ENCODE measurements around the gene MTA1.

The MTA1 gene

DNA sequence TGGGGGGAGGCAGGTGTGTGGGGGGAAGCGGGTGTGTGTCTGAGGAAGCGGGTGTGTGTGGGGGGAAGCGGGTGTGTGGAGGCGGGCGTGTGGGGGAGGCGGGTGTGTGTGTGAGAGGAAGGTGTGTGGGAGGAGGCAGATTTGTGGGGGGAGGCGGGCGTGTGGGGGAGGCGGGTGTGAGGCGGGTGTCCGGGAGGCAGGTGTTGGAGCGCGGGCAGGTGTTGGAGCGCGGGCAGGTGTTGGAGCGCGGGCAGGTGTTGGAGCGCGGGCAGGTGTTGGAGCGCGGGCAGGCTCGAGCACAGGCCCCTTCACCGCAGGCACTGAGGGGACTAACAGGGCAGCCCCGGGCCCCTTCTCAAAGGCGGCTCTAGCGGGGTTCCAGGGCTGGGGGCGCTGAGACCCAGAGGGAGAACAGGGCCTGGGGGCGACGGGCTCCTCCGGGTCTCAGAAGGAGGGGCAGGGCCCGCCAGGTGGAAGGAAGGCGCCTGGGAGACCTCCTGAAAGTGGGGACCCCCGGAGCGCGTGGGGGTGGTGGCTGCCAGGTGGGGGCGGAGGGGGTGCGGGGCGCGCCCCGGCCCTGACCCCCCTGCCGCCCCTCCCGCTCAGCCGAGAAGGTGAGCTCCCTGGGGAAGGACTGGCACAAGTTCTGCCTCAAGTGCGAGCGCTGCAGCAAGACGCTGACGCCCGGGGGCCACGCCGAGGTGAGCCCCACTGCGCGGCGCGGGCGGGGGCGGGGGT is 58.2 kb downstream of the MTA1 start:
- TF ChIP-seq SIN3A (IDR thresholded peaks at IDR 0.05; ENCODE audit: borderline replicate concordance, insufficient read depth, low read length) (no peak), FOXP2 (optimal IDR thresholded peaks at IDR 0.05; ENCODE audit: borderline replicate concordance, extremely low read depth, extremely low read length, insufficient read depth) (no peak), POLR2AphosphoS5 (IDR thresholded peaks at IDR 0.05; ENCODE audit: low read depth, low read length) (no peak), TAF1 (IDR thresholded peaks at IDR 0.05; ENCODE audit: borderline replicate concordance, insufficient read depth, low read length) (no peak)
- TF ChIP-seq, protein P1, sequence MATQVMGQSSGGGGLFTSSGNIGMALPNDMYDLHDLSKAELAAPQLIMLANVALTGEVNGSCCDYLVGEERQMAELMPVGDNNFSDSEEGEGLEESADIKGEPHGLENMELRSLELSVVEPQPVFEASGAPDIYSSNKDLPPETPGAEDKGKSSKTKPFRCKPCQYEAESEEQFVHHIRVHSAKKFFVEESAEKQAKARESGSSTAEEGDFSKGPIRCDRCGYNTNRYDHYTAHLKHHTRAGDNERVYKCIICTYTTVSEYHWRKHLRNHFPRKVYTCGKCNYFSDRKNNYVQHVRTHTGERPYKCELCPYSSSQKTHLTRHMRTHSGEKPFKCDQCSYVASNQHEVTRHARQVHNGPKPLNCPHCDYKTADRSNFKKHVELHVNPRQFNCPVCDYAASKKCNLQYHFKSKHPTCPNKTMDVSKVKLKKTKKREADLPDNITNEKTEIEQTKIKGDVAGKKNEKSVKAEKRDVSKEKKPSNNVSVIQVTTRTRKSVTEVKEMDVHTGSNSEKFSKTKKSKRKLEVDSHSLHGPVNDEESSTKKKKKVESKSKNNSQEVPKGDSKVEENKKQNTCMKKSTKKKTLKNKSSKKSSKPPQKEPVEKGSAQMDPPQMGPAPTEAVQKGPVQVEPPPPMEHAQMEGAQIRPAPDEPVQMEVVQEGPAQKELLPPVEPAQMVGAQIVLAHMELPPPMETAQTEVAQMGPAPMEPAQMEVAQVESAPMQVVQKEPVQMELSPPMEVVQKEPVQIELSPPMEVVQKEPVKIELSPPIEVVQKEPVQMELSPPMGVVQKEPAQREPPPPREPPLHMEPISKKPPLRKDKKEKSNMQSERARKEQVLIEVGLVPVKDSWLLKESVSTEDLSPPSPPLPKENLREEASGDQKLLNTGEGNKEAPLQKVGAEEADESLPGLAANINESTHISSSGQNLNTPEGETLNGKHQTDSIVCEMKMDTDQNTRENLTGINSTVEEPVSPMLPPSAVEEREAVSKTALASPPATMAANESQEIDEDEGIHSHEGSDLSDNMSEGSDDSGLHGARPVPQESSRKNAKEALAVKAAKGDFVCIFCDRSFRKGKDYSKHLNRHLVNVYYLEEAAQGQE (IDR thresholded peaks at IDR 0.05; ENCODE audit: insufficient read depth in 1 of 2, low read depth in 2 of 2, low read length in 2 of 2), result no peak

DNA sequence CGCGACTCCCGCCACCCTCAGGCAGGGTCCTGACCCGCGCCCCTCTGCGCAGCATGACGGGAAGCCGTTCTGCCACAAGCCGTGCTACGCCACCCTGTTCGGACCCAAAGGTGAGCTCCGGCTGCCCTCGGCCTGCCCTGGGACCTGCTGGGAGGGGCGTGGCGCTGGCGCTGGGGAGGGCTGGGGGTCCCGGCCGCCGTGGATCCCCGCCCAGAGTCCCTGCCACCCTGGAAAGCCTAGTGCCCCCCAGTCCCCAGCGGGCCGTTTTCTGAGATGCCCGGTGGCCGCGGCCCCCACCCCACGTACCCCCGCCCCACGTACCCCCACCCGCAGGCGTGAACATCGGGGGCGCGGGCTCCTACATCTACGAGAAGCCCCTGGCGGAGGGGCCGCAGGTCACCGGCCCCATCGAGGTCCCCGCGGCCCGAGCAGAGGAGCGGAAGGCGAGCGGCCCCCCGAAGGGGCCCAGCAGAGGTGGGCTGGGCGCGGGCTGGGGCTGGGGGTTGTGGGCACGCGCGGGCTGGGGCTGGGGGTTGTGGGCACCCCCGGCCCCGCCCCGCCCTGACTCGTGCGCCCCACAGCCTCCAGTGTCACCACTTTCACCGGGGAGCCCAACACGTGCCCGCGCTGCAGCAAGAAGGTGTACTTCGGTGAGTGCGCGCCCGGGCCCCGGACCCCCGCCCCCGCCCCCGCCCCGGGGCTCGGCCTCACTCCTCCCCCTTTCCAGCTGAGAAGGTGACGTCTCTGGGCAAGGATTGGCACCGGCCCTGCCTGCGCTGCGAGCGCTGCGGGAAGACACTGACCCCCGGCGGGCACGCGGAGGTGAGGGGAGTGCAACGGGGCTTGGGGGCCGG is 59.0 kb downstream of the MTA1 start:
- no peak for TF ChIP-seq SIN3A (IDR thresholded peaks at IDR 0.05; ENCODE audit: borderline replicate concordance, insufficient read depth, low read length)

DNA sequence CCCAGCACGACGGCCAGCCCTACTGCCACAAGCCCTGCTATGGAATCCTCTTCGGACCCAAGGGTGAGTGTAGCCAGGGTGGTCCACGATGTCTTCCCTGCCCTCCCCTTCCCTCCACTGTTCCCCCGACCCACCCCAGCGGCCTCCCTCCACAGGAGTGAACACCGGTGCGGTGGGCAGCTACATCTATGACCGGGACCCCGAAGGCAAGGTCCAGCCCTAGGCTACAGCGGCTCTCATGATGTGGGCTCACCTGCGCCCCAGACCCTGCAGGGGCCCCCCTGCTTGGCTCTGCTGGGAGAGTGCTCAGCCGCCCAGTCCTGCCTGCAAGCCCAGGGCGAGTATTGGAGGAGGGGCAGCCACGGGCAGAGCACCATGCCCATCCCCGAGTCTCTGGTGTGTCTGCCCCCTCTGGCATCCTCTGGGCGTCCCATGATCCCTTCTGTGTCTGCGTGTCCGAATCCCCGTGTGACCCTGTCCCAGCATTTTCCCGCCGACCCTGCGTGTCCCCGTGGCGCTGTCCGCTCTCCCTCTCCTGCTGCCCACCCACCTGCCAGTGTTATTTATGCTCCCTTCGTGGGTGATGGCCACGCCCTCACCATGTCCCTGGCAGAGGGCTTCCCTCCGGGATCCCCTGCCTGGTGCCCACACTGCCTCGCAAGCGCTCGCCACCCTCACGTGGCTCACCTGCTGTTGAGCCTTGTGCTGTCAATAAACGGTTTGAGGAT is 60.0 kb downstream of the MTA1 start:
- TF ChIP-seq, protein P1 (IDR thresholded peaks at IDR 0.05; ENCODE audit: insufficient read depth in 1 of 2, low read depth in 2 of 2, low read length in 2 of 2), result no peak
- TF ChIP-seq POLR2AphosphoS5 (IDR thresholded peaks at IDR 0.05; ENCODE audit: low read depth, low read length) (no peak), FOXP2 (optimal IDR thresholded peaks at IDR 0.05; ENCODE audit: borderline replicate concordance, extremely low read depth, extremely low read length, insufficient read depth) (no peak), TAF1 (IDR thresholded peaks at IDR 0.05; ENCODE audit: borderline replicate concordance, insufficient read depth, low read length) (no peak), SIN3A (IDR thresholded peaks at IDR 0.05; ENCODE audit: borderline replicate concordance, insufficient read depth, low read length) (no peak)

DNA sequence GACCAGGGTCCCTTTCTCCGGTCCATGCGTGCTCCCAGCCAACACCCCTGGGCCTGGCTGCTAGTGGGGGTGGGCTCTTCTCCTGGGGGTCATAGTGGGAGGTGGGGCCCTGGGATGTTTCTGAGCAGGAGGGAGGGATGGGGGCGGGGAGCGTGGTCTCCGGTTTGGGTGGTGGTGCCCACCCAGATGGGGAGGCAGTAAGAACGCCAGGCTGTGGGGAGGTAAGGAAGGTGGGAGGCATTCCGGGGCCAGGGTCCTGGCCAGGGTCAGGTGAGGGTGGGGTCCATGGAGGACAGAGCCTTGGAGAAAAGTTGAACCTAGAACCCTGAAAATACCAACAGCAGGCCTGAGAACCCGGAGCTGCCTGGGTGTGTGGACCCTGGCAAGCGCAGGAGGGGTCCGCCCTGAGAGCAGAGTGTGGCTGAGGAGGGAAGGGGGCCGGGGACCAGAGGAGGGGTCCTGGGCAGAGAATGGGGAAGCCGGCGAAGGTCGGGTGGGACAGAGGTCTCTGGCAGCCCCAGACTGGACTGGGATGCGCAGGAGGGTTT is 60.6 kb downstream of the MTA1 start:
- TF ChIP-seq FOXP2 (optimal IDR thresholded peaks at IDR 0.05; ENCODE audit: borderline replicate concordance, extremely low read depth, extremely low read length, insufficient read depth), result no peak

DNA sequence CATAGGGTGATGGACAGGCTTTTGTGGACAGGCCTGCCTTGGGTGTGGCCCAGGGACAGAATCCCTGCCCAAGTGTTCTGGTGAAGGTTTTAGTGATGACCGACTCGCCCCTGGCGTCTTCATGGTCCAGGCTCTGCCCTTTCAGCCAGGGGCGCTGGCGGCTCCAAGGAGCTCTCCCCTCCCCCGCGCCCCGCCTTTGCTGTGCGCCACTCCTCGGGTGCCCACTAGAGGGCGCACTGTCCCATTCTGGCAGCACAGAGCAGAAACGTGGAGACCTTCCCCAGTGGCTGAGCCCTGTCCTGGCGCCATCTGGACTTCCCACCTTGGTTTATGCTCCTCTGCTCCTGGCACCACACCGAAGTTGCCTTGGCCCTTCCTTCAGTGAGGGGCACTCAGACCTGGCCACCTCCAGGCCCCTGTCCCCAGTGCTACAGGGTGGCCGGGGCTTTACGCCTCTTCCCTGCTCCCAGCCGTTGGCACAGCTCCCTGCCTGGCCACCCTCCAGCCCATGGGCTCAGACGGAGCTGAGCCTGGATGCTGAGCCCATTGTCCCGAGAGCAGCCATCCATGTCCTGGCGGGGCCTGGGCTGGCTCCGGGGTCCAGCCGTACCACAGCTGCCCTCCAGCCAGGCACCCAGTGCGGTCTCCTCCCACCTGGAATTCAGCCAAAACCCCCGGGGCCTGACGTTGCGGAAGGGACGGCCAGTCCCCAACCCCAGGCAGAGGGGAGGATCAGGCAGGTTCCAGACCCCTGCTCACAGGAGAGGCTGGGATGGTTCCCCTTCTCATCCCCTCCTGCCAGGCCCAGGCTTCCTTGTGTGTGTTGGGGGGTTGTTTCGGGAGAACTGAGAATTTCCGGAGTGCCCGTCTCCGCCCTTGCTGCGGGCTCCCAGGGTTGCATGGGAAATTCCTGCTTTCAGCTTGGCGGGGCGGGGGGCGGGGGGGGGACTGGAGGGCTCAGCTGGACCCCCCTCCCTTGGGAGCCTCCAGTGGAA is 61.5 kb downstream of the MTA1 start:
- TF ChIP-seq, protein P1 (IDR thresholded peaks at IDR 0.05; ENCODE audit: insufficient read depth in 1 of 2, low read depth in 2 of 2, low read length in 2 of 2), result 0 out of 4 replicates have a peak, but pooled peaks of 1 of the 2 experiments have one; percentile 30
- TF ChIP-seq TAF1 (IDR thresholded peaks at IDR 0.05; ENCODE audit: borderline replicate concordance, insufficient read depth, low read length), result no peak

Measured in PFSK-1 (cell line).